ENCODE results near the gene R3HDML. TPM values are rescaled to one million over a fixed set of nuclear protein-coding genes. Genes with fewer than 3 reads are reported as not detected.

Gene R3HDML
- polyA plus RNA-seq, 1 donor (not counting 4 experiments of a cell fraction or from before 2014, with no cell fraction given): not detected

- no peaks in the 10 kb centered on the region for H3K9me3 ChIP-seq (ENCODE audit: control insufficient read depth, low read depth, low read length)
- no peaks in the 10 kb centered on the region for H4K20me1 ChIP-seq (ENCODE audit: control insufficient read depth, extremely low read depth, insufficient read depth, low read length)
- H3K79me2 ChIP-seq (ENCODE audit: control insufficient read depth, insufficient read depth, low read length): no peaks in the 10 kb centered on the region
- no peak overlapping the region for H3K9ac ChIP-seq (ENCODE audit: control insufficient read depth, extremely low read depth, insufficient read depth, low read length)
- peaks cover 13% of the 10 kb centered on the region for H3K4me1 ChIP-seq (ENCODE audit: control insufficient read depth, extremely low read depth, insufficient read depth, low read length)
- peak overlapping the region; percentile 22 for H3K27ac ChIP-seq (ENCODE audit: control insufficient read depth, insufficient read depth, low read length)
- peak overlapping the region; percentile 9 for H3K4me2 ChIP-seq (ENCODE audit: control insufficient read depth, extremely low read depth, insufficient read depth, low read depth, low read length)
- no peaks in the 10 kb centered on the region for H3K36me3 ChIP-seq (ENCODE audit: control insufficient read depth in 2 of 2, extremely low read depth in 1 of 2, insufficient read depth in 2 of 2, low read length in 2 of 2)
- H3K27me3 ChIP-seq (ENCODE audit: control insufficient read depth, extremely low read depth, insufficient read depth, low read length): no peaks in the 10 kb centered on the region
- TF ChIP-seq CTCF (optimal IDR thresholded peaks at IDR 0.05 in 1 of 3, IDR thresholded peaks at IDR 0.05 in 1 of 3, conservative IDR thresholded peaks at IDR 0.05 in 1 of 3; ENCODE audit: extremely low read depth in 1 of 3, insufficient read depth in 2 of 3, low read length in 3 of 3) (no peak), EZH2 (IDR thresholded peaks at IDR 0.05; ENCODE audit: low read length) (no peak)
- H3K4me3 ChIP-seq (ENCODE audit: control insufficient read depth in 2 of 3, extremely low read depth in 1 of 3, insufficient read depth in 2 of 3, low read depth in 1 of 3, low read length in 3 of 3): no peak overlapping the region
- DNase-seq (ENCODE audit: low read depth, low spot score): peak; percentile 77
- no peak for FAIRE-seq
- dilution Hi-C loops (cut with MboI; ENCODE audit: extremely low pct_ligation_motif_present, low sequenced_read_pairs): no loop called here
- no peaks in the 10 kb centered on the region for H3K9me1 ChIP-seq (ENCODE audit: control insufficient read depth, extremely low read depth, insufficient read depth, low read length)
- no peak overlapping the region for H2AFZ ChIP-seq (ENCODE audit: control insufficient read depth, low read length)
Observed at GRCh38 chr20:44398335-44398734, 61.5 kb downstream of the R3HDML start.

- Histone ChIP-seq H3K27me3 (ENCODE audit: control insufficient read depth, extremely low read depth, insufficient read depth, low read length) (no peaks in the 10 kb centered on the region), H4K20me1 (ENCODE audit: control insufficient read depth, extremely low read depth, insufficient read depth, low read length) (no peaks in the 10 kb centered on the region), H3K27ac (ENCODE audit: control insufficient read depth, insufficient read depth, low read length) (no peak overlapping the region), H3K4me3 (ENCODE audit: control insufficient read depth in 2 of 3, extremely low read depth in 1 of 3, insufficient read depth in 2 of 3, low read depth in 1 of 3, low read length in 3 of 3) (no peak overlapping the region), H3K36me3 (ENCODE audit: control insufficient read depth in 2 of 2, extremely low read depth in 1 of 2, insufficient read depth in 2 of 2, low read length in 2 of 2) (no peaks in the 10 kb centered on the region), H3K4me1 (ENCODE audit: control insufficient read depth, extremely low read depth, insufficient read depth, low read length) (peaks cover 13% of the 10 kb centered on the region), H3K9me3 (ENCODE audit: control insufficient read depth, low read depth, low read length) (no peaks in the 10 kb centered on the region), H3K79me2 (ENCODE audit: control insufficient read depth, insufficient read depth, low read length) (no peaks in the 10 kb centered on the region), H3K9ac (ENCODE audit: control insufficient read depth, extremely low read depth, insufficient read depth, low read length) (no peak overlapping the region), H3K9me1 (ENCODE audit: control insufficient read depth, extremely low read depth, insufficient read depth, low read length) (no peaks in the 10 kb centered on the region), H2AFZ (ENCODE audit: control insufficient read depth, low read length) (no peak overlapping the region), H3K4me2 (ENCODE audit: control insufficient read depth, extremely low read depth, insufficient read depth, low read depth, low read length) (no peak overlapping the region)
- FAIRE-seq (no peak), DNase-seq (ENCODE audit: low read depth, low spot score) (no peak)
- TF ChIP-seq EZH2 (IDR thresholded peaks at IDR 0.05; ENCODE audit: low read length) (no peak), CTCF (optimal IDR thresholded peaks at IDR 0.05 in 1 of 3, IDR thresholded peaks at IDR 0.05 in 1 of 3, conservative IDR thresholded peaks at IDR 0.05 in 1 of 3; ENCODE audit: extremely low read depth in 1 of 3, insufficient read depth in 2 of 3, low read length in 3 of 3) (no peak)
- dilution Hi-C loops (cut with MboI; ENCODE audit: extremely low pct_ligation_motif_present, low sequenced_read_pairs): no loop called here
Observed at GRCh38 chr20:44399446-44399845, 62.6 kb downstream of the R3HDML start.
